B cell (primary cell): ENCODE data around the gene FKBP9. TPM values are rescaled to one million over a fixed set of nuclear protein-coding genes. Genes with fewer than 3 reads are reported as not detected.
"Not testable (repeated sequence)": the region's sequence is repeated elsewhere in the genome, so short reads cannot be mapped to it uniquely, and the experiment has no call there.

Experiments used
- ATAC-seq: fragments of 200-7000 bp; cut with Tn5 transposase; one replicate; pipeline ENCODE4 v1.10.0; 2021; ENCODE audit warnings: low read depth, mild to moderate bottlenecking, moderate number of reproducible peaks, moderate library complexity
- CTCF ChIA-PET: fragments of 350-600 bp; sonication (Branson Sonifier 250); formaldehyde crosslinking; loops from one replicate; lab custom pipeline; 2021; ENCODE audit warnings: antibody characterized with exemption, inconsistent platforms; lab: Charles Lee
- POLR2A ChIA-PET: fragments of 350-600 bp; sonication (Branson Sonifier 250); formaldehyde crosslinking; loops from one replicate; lab custom pipeline; 2021; ENCODE audit warnings: antibody characterized with exemption; lab: Charles Lee
- DNase-seq: peaks from one replicate; pipeline ENCODE4 v3.0.0; 2013
- H2AFZ ChIP-seq: 2 replicates; pipeline ENCODE4 v1.6.1; 2012; ENCODE audit warnings: mild to moderate bottlenecking, low read depth, low read length; ENCODE audit not compliant: insufficient read depth, poor library complexity, severe bottlenecking
- H3K27ac ChIP-seq, 2 donors: 1 replicate in 1 of 2; 2 replicates in 1 of 2; pipeline ENCODE4 v1.5.1; 2012 to 2013; ENCODE audit warnings: low read length in 2 of 2, mild to moderate bottlenecking in 2 of 2, moderate library complexity in 1 of 2
- H3K27me3 ChIP-seq, 4 experiments: fragments of 200-600 bp in 1 of 4; sonication (generic) in 1 of 4; replicated peaks in 1 of 4; 1 replicate in 2 of 4; 2 replicates in 2 of 4; pipeline versions ENCODE4 v1.6.1 to v1.7.0; 2013 to 2016; ENCODE audit warnings: low read length in 3 of 4, mild to moderate bottlenecking in 2 of 4, mixed read lengths in 1 of 4, moderate library complexity in 1 of 4; ENCODE audit not compliant: insufficient read depth in 4 of 4, control insufficient read depth in 3 of 4; ENCODE audit errors: control extremely low read depth in 1 of 4
- H3K36me3 ChIP-seq, 2 experiments: replicated peaks in 1 of 2; 1 replicate in 1 of 2; 2 replicates in 1 of 2; pipeline versions ENCODE4 v1.6.1 to v1.7.1; 2013; ENCODE audit warnings: low read length in 1 of 2; ENCODE audit not compliant: insufficient read depth in 2 of 2, control insufficient read depth in 1 of 2; ENCODE audit errors: control extremely low read depth in 1 of 2, extremely low read depth in 1 of 2
- H3K4me1 ChIP-seq, 2 donors: fragments of 200-600 bp in 1 of 2; sonication (generic) in 1 of 2; 1 replicate in 1 of 2; 2 replicates in 1 of 2; pipeline versions ENCODE4 v1.5.1 to v1.6.1; 2013 to 2017; ENCODE audit warnings: low read length in 2 of 2; ENCODE audit not compliant: control insufficient read depth in 2 of 2, insufficient read depth in 2 of 2
- H3K4me2 ChIP-seq: replicated peaks from 2 replicates; pipeline ENCODE3; 2012; ENCODE audit warnings: mild to moderate bottlenecking, low read depth, low read length; ENCODE audit not compliant: poor library complexity, severe bottlenecking
- H3K4me3 ChIP-seq, 5 experiments: fragments of 200-600 bp in 1 of 5; sonication (generic) in 1 of 5; 1 replicate in 3 of 5; 2 replicates in 2 of 5; pipeline versions ENCODE4 v1.5.1 to v1.7.0; 2011 to 2016; ENCODE audit warnings: low read length in 4 of 5, mild to moderate bottlenecking in 4 of 5, low read depth in 2 of 5, control low read depth in 1 of 5, moderate library complexity in 1 of 5; ENCODE audit not compliant: insufficient read depth in 1 of 5; ENCODE audit errors: control extremely low read depth in 1 of 5, extremely low read depth in 1 of 5
- H3K79me2 ChIP-seq: fragments of 200-600 bp; sonication (generic); one replicate; pipeline ENCODE4 v1.6.0; 2016; ENCODE audit warnings: low read length; ENCODE audit not compliant: control insufficient read depth, insufficient read depth
- H3K9ac ChIP-seq: fragments of 200-600 bp; sonication (generic); 2 replicates; pipeline ENCODE4 v1.6.1; 2017; ENCODE audit warnings: mild to moderate bottlenecking, low read length, moderate library complexity
- H3K9me3 ChIP-seq, 3 donors: one replicate each; pipeline versions ENCODE4 v1.6.1 to v1.7.1; 2013; ENCODE audit warnings: low read length in 2 of 3; ENCODE audit not compliant: control insufficient read depth in 2 of 3, insufficient read depth in 1 of 3; ENCODE audit errors: control extremely low read depth in 1 of 3
- H4K20me1 ChIP-seq: 2 replicates; pipeline ENCODE4 v1.6.0; 2012; ENCODE audit warnings: mild to moderate bottlenecking, low read length; ENCODE audit not compliant: insufficient read depth, control insufficient read depth, poor library complexity, severe bottlenecking
- H3K27ac Mint-ChIP-seq: one replicate; pipeline ENCODE4 v1.8.0; 2021; ENCODE audit warnings: mixed read lengths
- H3K27me3 Mint-ChIP-seq: one replicate; pipeline ENCODE4 v1.8.0; 2021; ENCODE audit warnings: mixed read lengths
- H3K4me1 Mint-ChIP-seq: one replicate; pipeline ENCODE4 v1.8.0; 2021; ENCODE audit warnings: mixed read lengths
- H3K4me3 Mint-ChIP-seq: one replicate; pipeline ENCODE4 v1.8.0; 2021; ENCODE audit warnings: mixed read lengths
- H3K9me3 Mint-ChIP-seq: one replicate; pipeline ENCODE4 v1.8.0; 2022; ENCODE audit warnings: mixed read lengths; ENCODE audit not compliant: insufficient read depth
- WGBS: methylation state at CpG from one replicate; pipeline ENCODE4 v1.1.5; 2013; ENCODE audit warnings: missing lambda C conversion rate; ENCODE audit not compliant: insufficient coverage; 5-methylcytosine and 5-hydroxymethylcytosine counted together
- intact Hi-C: fragments of 100-400 bp; cut with micrococcal nuclease; formaldehyde crosslinking; loops from one replicate; pipeline ENCODE4 v1.10.0; 2022
- polyA plus RNA-seq: library from polyadenylated mRNA; depleted of rRNA; stranded (reverse); fragments of >200 nt; gene quantifications from 2 replicates; pipeline ENCODE4 v1.2.3, GENCODE V29; 2012
- total RNA-seq, 2 donors: library from RNA; stranded (reverse); fragments of 120-200 nt in 1 of 2; gene quantifications; 1 replicate in 1 of 2; 2 replicates in 1 of 2; pipeline versions ENCODE4 v1.2.3 to v1.2.4, GENCODE V29; 2013 to 2022

The FKBP9 gene
- total and polyA plus RNA-seq, 2 donors (not counting 1 experiment from before 2014, with no cell fraction given): 0.52 to 0.98 TPM

- H3K79me2 ChIP-seq, ATAC-seq, DNase-seq, H3K4me2 ChIP-seq, H4K20me1 ChIP-seq, H3K4me3 ChIP-seq, H3K9me3 ChIP-seq, H3K4me1 Mint-ChIP-seq, H3K9ac ChIP-seq, H3K27me3 Mint-ChIP-seq, H3K4me3 Mint-ChIP-seq, H3K9me3 Mint-ChIP-seq, intact Hi-C loops, H3K27ac ChIP-seq, H3K27me3 ChIP-seq, H3K4me1 ChIP-seq, CTCF ChIA-PET, H3K27ac Mint-ChIP-seq, POLR2A ChIA-PET, H3K36me3 ChIP-seq, H2AFZ ChIP-seq: not testable (repeated sequence)
Observed at GRCh38 chr7:33003111-33003510, 45.9 kb downstream of the FKBP9 start.

GRCh38 chr7:33004104-33004616 is 46.9 kb downstream of the FKBP9 start:
- H4K20me1 ChIP-seq, H3K4me3 Mint-ChIP-seq, CTCF ChIA-PET, H3K9me3 Mint-ChIP-seq, ATAC-seq, H3K4me1 Mint-ChIP-seq, H3K27ac ChIP-seq, H3K9me3 ChIP-seq, H3K9ac ChIP-seq, H3K4me1 ChIP-seq, H2AFZ ChIP-seq, H3K4me2 ChIP-seq, H3K79me2 ChIP-seq, POLR2A ChIA-PET, DNase-seq, intact Hi-C loops, H3K27ac Mint-ChIP-seq, H3K36me3 ChIP-seq, H3K27me3 Mint-ChIP-seq, H3K4me3 ChIP-seq, H3K27me3 ChIP-seq: not testable (repeated sequence)
- WGBS: 93% methylated on average over 8 of the region's 10 CpGs

- H3K4me3 ChIP-seq, H3K9ac ChIP-seq, H3K9me3 ChIP-seq, CTCF ChIA-PET, H3K36me3 ChIP-seq, H3K4me1 ChIP-seq, intact Hi-C loops, H3K27ac Mint-ChIP-seq, DNase-seq, H3K4me2 ChIP-seq, H3K4me1 Mint-ChIP-seq, H3K79me2 ChIP-seq, H3K4me3 Mint-ChIP-seq, H3K27me3 ChIP-seq, H3K9me3 Mint-ChIP-seq, H2AFZ ChIP-seq, ATAC-seq, H3K27ac ChIP-seq, H4K20me1 ChIP-seq, H3K27me3 Mint-ChIP-seq, POLR2A ChIA-PET: not testable (repeated sequence)
- 97% methylated on average over 7 of the region's 8 CpGs for WGBS
Observed at GRCh38 chr7:33005193-33005592, 48.0 kb downstream of the FKBP9 start.

GRCh38 chr7:33005690-33006089 is 48.5 kb downstream of the FKBP9 start:
- H3K9ac ChIP-seq, H3K9me3 Mint-ChIP-seq, H4K20me1 ChIP-seq, H3K27ac ChIP-seq, CTCF ChIA-PET, H3K79me2 ChIP-seq, H3K27me3 Mint-ChIP-seq, H3K4me1 Mint-ChIP-seq, H3K4me3 ChIP-seq, POLR2A ChIA-PET, H3K4me3 Mint-ChIP-seq, H2AFZ ChIP-seq, H3K4me2 ChIP-seq, H3K4me1 ChIP-seq, H3K36me3 ChIP-seq, H3K27me3 ChIP-seq, H3K27ac Mint-ChIP-seq, ATAC-seq, DNase-seq, intact Hi-C loops, H3K9me3 ChIP-seq: not testable (repeated sequence)
- WGBS: no CpG with 5 or more reads among the region's 4 CpGs
